Measurements from ENCODE around the gene PCGF6.
"Not testable (repeated sequence)": the region's sequence is repeated elsewhere in the genome, so short reads cannot be mapped to it uniquely, and the experiment has no call there.

PCGF6 gene

GRCh38 chr10:103359493-103359892 is 8.6 kb upstream of the PCGF6 start (continued):
- TF ChIP-seq ZNF510 (tag by site-specific recombination; IDR thresholded peaks at IDR 0.05; ENCODE audit: insufficient replicate concordance), result peak; percentile 96
- TF ChIP-seq, protein P1, sequence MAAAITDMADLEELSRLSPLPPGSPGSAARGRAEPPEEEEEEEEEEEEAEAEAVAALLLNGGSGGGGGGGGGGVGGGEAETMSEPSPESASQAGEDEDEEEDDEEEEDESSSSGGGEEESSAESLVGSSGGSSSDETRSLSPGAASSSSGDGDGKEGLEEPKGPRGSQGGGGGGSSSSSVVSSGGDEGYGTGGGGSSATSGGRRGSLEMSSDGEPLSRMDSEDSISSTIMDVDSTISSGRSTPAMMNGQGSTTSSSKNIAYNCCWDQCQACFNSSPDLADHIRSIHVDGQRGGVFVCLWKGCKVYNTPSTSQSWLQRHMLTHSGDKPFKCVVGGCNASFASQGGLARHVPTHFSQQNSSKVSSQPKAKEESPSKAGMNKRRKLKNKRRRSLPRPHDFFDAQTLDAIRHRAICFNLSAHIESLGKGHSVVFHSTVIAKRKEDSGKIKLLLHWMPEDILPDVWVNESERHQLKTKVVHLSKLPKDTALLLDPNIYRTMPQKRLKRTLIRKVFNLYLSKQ (tag by site-specific recombination; IDR thresholded peaks at IDR 0.05; ENCODE audit: borderline replicate concordance), result peak; percentile 75; the same call in 1 of the 2 replicates

DNA sequence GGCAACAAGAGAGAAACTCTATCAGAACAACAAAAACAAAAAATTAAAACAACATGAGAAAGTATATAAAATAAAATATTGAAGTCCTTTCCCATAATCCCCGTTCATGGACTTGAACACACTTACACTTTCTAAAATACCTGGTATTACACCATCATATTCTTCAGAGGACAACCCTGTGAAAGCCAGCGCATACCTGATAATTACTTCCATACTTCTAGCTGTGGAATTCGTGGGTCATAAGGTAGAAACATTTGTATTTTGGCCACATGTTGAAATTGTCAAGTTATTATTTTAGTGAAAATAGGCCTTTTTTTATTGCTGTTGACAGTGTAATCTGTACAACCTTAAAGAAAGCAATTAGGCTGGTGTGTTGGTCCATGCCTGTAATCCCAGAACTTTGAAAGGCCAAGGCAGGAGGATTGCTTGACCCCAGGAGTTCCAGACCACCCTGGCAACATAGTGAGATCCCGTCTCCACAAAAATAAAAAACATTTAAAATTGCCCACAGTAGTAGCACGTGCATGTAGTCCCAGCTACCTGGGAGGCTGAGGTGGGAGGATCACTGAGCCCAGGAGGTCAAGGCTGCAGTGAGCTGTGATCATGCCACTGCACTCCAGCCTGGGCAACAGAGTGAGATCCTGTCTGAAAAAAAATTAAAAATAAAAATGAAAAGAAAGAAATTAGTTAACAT is 5.1 kb upstream of the PCGF6 start:
- Histone ChIP-seq H3K4me3 (ENCODE audit: low read depth, low read length) (no peak overlapping the region), H3K27ac (ENCODE audit: extremely low read depth, low read depth, low read length) (no peak overlapping the region), H3K9me3 (ENCODE audit: control insufficient read depth, insufficient read depth, low read depth, low read length) (no peaks in the 10 kb centered on the region), H3K4me1 (ENCODE audit: control insufficient read depth, insufficient read depth, low read length) (no peaks in the 10 kb centered on the region), H3K36me3 (ENCODE audit: control insufficient read depth in 2 of 2, insufficient read depth in 1 of 2, low read length in 2 of 2) (no peaks in the 10 kb centered on the region)
- ChIA-PET POLR2A (interaction anchor here (1.0 kb wide), 1 partner anchor 13 kb away, joined by 6 read pairs; no protein-coding TSS in a partner anchor), CTCF (interaction anchor here (0.6 kb wide), 1 partner anchor 22 kb away, joined by 5 read pairs; no protein-coding TSS in a partner anchor)
- TF ChIP-seq PRDM4 (tag by site-specific recombination; IDR thresholded peaks at IDR 0.05) (no peak), ZNF121 (tag by site-specific recombination; IDR thresholded peaks at IDR 0.05) (0 out of 2 replicates have a peak, but pooled peaks have one; percentile 44)

DNA sequence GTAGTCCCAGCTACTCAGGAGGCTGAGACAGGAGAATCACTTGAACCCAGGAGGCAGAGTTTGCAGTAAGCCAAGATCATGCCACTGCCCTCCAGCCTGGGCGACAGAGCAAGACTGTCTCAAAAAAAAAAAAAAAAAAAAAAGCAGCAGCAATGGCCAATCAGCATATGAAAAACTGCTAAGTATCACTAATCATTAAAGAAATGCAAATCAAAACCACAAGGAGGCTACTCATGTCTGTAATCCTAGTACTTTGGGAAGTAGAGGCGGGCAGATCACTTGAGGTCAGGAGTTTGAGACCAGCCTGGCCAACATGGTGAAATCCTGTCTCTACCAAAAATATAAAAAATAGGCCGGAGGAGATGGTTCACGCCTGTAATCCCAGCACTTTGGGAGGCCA is 3.6 kb upstream of the PCGF6 start:
- H3K4me1 ChIP-seq (ENCODE audit: control insufficient read depth, insufficient read depth, low read length); H3K36me3 ChIP-seq (ENCODE audit: control insufficient read depth in 2 of 2, insufficient read depth in 1 of 2, low read length in 2 of 2); POLR2A ChIA-PET; H3K27ac ChIP-seq (ENCODE audit: extremely low read depth, low read depth, low read length); H3K9me3 ChIP-seq (ENCODE audit: control insufficient read depth, insufficient read depth, low read depth, low read length); CTCF ChIA-PET; H3K4me3 ChIP-seq (ENCODE audit: low read depth, low read length): not testable (repeated sequence)

- Histone ChIP-seq H3K4me3 (ENCODE audit: low read depth, low read length) (no peak overlapping the region), H3K9me3 (ENCODE audit: control insufficient read depth, insufficient read depth, low read depth, low read length) (no peaks in the 10 kb centered on the region), H3K27ac (ENCODE audit: extremely low read depth, low read depth, low read length) (no peak overlapping the region), H3K36me3 (ENCODE audit: control insufficient read depth in 2 of 2, insufficient read depth in 1 of 2, low read length in 2 of 2) (peaks cover 9 to 12% of the 10 kb centered on the region in 2 experiments), H3K4me1 (ENCODE audit: control insufficient read depth, insufficient read depth, low read length) (no peaks in the 10 kb centered on the region)
- no peak for TF ChIP-seq ZNF394 (tag by site-specific recombination; IDR thresholded peaks at IDR 0.05; ENCODE audit: borderline replicate concordance)
- no peak for TF ChIP-seq GLIS1 (tag by site-specific recombination; IDR thresholded peaks at IDR 0.05)
- TF ChIP-seq ZNF645 (tag by site-specific recombination; IDR thresholded peaks at IDR 0.05), result no peak
- no peak for TF ChIP-seq GFI1B (tag by site-specific recombination; IDR thresholded peaks at IDR 0.05)
- no peak for TF ChIP-seq BCL11A (tag by site-specific recombination; IDR thresholded peaks at IDR 0.05; ENCODE audit: low read depth)
- TF ChIP-seq, protein P2, sequence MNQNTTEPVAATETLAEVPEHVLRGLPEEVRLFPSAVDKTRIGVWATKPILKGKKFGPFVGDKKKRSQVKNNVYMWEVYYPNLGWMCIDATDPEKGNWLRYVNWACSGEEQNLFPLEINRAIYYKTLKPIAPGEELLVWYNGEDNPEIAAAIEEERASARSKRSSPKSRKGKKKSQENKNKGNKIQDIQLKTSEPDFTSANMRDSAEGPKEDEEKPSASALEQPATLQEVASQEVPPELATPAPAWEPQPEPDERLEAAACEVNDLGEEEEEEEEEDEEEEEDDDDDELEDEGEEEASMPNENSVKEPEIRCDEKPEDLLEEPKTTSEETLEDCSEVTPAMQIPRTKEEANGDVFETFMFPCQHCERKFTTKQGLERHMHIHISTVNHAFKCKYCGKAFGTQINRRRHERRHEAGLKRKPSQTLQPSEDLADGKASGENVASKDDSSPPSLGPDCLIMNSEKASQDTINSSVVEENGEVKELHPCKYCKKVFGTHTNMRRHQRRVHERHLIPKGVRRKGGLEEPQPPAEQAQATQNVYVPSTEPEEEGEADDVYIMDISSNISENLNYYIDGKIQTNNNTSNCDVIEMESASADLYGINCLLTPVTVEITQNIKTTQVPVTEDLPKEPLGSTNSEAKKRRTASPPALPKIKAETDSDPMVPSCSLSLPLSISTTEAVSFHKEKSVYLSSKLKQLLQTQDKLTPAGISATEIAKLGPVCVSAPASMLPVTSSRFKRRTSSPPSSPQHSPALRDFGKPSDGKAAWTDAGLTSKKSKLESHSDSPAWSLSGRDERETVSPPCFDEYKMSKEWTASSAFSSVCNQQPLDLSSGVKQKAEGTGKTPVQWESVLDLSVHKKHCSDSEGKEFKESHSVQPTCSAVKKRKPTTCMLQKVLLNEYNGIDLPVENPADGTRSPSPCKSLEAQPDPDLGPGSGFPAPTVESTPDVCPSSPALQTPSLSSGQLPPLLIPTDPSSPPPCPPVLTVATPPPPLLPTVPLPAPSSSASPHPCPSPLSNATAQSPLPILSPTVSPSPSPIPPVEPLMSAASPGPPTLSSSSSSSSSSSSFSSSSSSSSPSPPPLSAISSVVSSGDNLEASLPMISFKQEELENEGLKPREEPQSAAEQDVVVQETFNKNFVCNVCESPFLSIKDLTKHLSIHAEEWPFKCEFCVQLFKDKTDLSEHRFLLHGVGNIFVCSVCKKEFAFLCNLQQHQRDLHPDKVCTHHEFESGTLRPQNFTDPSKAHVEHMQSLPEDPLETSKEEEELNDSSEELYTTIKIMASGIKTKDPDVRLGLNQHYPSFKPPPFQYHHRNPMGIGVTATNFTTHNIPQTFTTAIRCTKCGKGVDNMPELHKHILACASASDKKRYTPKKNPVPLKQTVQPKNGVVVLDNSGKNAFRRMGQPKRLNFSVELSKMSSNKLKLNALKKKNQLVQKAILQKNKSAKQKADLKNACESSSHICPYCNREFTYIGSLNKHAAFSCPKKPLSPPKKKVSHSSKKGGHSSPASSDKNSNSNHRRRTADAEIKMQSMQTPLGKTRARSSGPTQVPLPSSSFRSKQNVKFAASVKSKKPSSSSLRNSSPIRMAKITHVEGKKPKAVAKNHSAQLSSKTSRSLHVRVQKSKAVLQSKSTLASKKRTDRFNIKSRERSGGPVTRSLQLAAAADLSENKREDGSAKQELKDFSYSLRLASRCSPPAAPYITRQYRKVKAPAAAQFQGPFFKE (tag by site-specific recombination; IDR thresholded peaks at IDR 0.05; ENCODE audit: borderline replicate concordance), result no peak
- no peak for TF ChIP-seq ZNF2 (tag by site-specific recombination; IDR thresholded peaks at IDR 0.05)
- TF ChIP-seq ZNF560 (tag by site-specific recombination; IDR thresholded peaks at IDR 0.05; ENCODE audit: borderline replicate concordance), result no peak
- TF ChIP-seq ZNF585B (tag by site-specific recombination; IDR thresholded peaks at IDR 0.05), result no peak
- TF ChIP-seq ZNF37A (tag by site-specific recombination; IDR thresholded peaks at IDR 0.05), result no peak
- no peak for TF ChIP-seq ZBTB1 (tag by site-specific recombination; IDR thresholded peaks at IDR 0.05)
- TF ChIP-seq KLF9 (tag by site-specific recombination; IDR thresholded peaks at IDR 0.05; ENCODE audit: low read depth), result no peak
- ChIA-PET CTCF (interaction anchor here (1.6 to 1.9 kb wide), 2 partner anchors 19 to 211 kb away, joined by 4 to 6 read pairs; no protein-coding TSS in a partner anchor), POLR2A (no interaction called here)
These were observed 2.3 kb upstream of the PCGF6 start for GRCh38 chr10:103353281-103353680.
